Omental fat pad (tissue), 4 donors: Measurements from ENCODE around the gene SLC24A3. TPM values are rescaled to one million over a fixed set of nuclear protein-coding genes. Genes with fewer than 3 reads are reported as not detected.

ENCODE experiments used
- ATAC-seq: fragments of 150-250 bp; one replicate; pipeline ENCODE4 v1.9.1; 2016; ENCODE audit warnings: mild to moderate bottlenecking, moderate library complexity; ENCODE audit not compliant: low FRiP score
- DNase-seq: peaks from one replicate; pipeline ENCODE4 v3.0.0-alpha.2; 2019; ENCODE audit warnings: low spot score
- CTCF ChIP-seq, 3 donors: fragments of 450-650 bp; IDR thresholded peaks; one replicate each; pipeline ENCODE4 v1.5.1; 2016 to 2017; ENCODE audit warnings: antibody characterized with exemption in 3 of 3, mild to moderate bottlenecking in 3 of 3, moderate library complexity in 2 of 3
- total RNA-seq, 4 donors: library from RNA; depleted of rRNA; stranded (reverse); fragments of >200 nt; gene quantifications; one replicate each; pipeline ENCODE4 v1.1.0, GENCODE V29; 2016

The SLC24A3 gene
- total RNA-seq, 4 donors from 2014 or later, result 6.3 to 14.0 (median 9.2) TPM

- TF ChIP-seq CTCF (IDR thresholded peaks at IDR 0.05), result no peak
- no peak for DNase-seq
- ATAC-seq, result no peak
Measured at GRCh38 chr20:19577692-19578091, 365.2 kb downstream of the SLC24A3 start.

- no peak for ATAC-seq
- no peak for TF ChIP-seq CTCF (IDR thresholded peaks at IDR 0.05)
- no peak for DNase-seq
Measured at GRCh38 chr20:19582782-19583181, 370.3 kb downstream of the SLC24A3 start.

- DNase-seq (peak; percentile 61), ATAC-seq (no peak)
- peak in 1 of 3 donors; percentile 39 for TF ChIP-seq CTCF (IDR thresholded peaks at IDR 0.05)
Measured at GRCh38 chr20:19583532-19584175, 371.2 kb downstream of the SLC24A3 start.

- TF ChIP-seq CTCF (IDR thresholded peaks at IDR 0.05), result no peak
- DNase-seq, result no peak
- ATAC-seq, result no peak
Measured at GRCh38 chr20:19588241-19588640, 375.8 kb downstream of the SLC24A3 start.

- no peak for TF ChIP-seq CTCF (IDR thresholded peaks at IDR 0.05)
- ATAC-seq, result no peak
- DNase-seq, result no peak
Measured at GRCh38 chr20:19588732-19589131, 376.3 kb downstream of the SLC24A3 start.

GRCh38 chr20:19589787-19590362 is 377.4 kb downstream of the SLC24A3 start:
- DNase-seq, result no peak
- ATAC-seq, result no peak
- TF ChIP-seq CTCF (IDR thresholded peaks at IDR 0.05), result no peak

GRCh38 chr20:19590382-19590781 is 377.9 kb downstream of the SLC24A3 start:
- DNase-seq (no peak), ATAC-seq (no peak)
- TF ChIP-seq CTCF (IDR thresholded peaks at IDR 0.05), result no peak
